ENCODE measurements around the gene TMEM163. TPM values are rescaled to one million over a fixed set of nuclear protein-coding genes. Genes with fewer than 3 reads are reported as not detected.

TMEM163 gene
- total RNA-seq (2022; extraction: Qiagen RNA extraction; ENCODE audit: low read depth), result 0.07 to 0.12 TPM (median 0.07 TPM) in 3 of 5 replicates, not detected in the others

DNA sequence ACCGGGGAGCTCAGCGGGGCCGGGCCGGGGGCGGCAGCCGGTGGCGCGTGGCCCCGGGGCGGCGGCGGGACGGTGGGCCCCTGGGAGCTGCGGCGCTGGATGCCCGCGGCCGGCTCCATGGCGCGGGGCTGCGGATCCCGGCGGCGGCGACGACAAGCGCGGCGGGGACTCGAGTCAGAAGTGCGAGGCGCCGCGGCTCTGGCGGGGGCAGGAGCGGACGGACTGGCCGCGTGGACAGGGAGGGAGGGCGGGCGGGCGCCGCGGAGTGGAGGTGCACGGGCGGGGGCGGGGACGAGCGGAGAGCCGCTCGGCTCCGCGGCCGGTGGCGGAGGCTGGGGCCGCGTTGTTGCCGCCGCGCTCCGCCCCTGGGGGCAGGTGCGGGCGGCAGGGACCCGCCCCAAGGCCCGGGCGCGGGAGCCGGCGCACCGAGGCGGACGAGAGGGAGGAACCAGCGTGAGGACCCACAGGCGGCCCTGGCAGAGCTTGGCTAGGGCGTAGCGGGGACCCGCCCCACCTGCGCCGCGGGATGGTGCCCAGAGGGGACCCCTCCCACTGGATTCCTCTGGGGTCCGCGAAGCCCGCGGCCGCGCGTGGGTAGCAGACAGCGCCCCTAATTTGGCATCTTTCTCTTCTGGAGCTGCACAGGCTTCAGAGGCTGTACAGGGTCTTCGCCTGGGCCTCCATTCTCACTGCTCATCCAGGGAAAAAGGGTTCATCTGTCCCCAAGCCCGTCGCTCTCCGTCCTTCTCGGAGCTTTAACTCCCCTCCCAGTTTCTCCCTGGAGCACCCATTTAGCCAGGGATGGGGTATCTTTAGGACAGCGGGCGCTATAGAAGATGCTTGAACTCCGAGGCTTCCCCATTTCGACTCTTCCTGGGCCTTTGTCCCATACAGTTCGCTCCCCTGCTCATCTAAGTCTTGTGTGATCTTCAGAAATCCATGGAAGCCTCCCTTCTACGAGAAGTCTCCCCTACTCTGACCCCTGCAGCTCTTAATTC lies at the start of gene TMEM163:
TMEM163 (minus strand) TSS at position 184 of the 998 bp plus-strand sequence.

Other genes with a start within 250 kb of the TMEM163 start
- not detected in 5 replicates for gene ACMSD, start 119.6 kb upstream of the TMEM163 start, total RNA-seq (2022; extraction: Qiagen RNA extraction; ENCODE audit: low read depth)
- gene CCNT2, start 199.8 kb upstream of the TMEM163 start, total RNA-seq (2022; extraction: Qiagen RNA extraction; ENCODE audit: low read depth), result 9.1 to 11.4 TPM (median 9.9 TPM) in 5 replicates